HG02840 (cell line): ENCODE data around the gene TSPAN3.
A peak's percentile ranks its signal among the peaks of the same experiment; 100 is the strongest.

Source experiments
- ATAC-seq: cut with Tn5 transposase; IDR thresholded peaks from one replicate; pipeline ENCODE4 v1.9.1; 2021; ENCODE audit warnings: mild to moderate bottlenecking, moderate library complexity, moderate number of reproducible peaks; ENCODE audit not compliant: unreplicated experiment, low FRiP score

Gene TSPAN3

GRCh38 chr15:77085297-77085696 is 14.4 kb upstream of the TSPAN3 start:
- no peak for ATAC-seq

GRCh38 chr15:77084436-77084835 is 13.5 kb upstream of the TSPAN3 start:
- no peak for ATAC-seq

DNA sequence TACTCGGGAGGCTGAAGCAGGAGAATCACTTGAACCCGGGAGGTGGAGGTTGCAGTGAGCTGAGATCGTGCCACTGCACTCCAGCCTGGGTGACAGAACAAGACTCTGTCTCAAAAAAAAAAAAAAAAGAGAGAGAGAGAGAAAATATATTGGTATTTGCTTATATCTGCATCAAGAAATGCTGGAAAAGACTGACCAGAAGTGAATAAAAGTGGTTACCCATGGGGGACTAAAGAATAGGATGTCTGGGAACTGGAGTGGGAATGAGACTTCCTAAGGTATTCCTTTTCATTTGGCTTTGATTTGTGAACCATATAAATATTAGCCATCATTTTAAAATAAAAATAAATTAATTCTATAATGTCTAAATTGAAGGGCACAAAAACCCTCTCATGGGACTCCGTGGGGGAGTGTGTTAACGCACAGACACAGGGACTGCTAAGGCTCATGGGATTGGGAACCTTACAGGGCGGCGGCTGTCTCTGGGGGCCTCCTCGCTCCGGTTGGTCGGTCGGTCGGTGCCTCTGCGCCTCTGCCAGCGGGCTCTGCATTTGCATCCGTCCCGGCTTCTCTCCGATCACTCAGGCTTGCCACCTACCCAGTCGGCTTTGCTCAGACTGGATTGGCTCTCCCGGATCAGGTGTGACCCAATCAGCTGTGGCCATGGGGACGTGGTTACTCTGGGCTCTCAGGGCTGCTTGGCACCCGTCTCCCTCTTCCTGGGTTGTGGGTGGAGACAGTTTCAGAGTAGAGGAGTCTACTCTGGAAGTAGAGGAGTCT is 12.7 kb upstream of the TSPAN3 start:
- ATAC-seq = peak; percentile 75

DNA sequence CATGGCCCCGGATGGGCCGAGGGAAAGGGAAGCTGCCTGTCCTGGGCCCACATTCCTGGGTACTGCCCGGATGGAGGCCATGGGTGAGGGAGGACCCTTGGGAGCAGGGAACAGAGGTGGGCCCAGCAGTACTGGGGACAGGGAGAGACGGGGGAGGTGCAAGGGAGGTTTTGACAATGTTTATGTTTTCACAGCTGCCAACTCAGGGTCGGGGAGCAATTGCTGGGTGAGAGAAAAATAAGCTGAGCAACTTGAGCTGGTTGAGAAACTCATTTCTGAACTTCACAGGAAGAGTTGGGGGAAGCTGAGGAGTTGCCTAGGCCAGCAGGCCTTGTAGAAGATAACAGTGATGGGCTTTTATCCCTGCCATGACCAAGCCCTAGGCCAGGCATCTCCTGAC is 11.1 kb upstream of the TSPAN3 start:
- no peak for ATAC-seq

- ATAC-seq = no peak
Measured at GRCh38 chr15:77076323-77076915, 5.5 kb upstream of the TSPAN3 start.

DNA sequence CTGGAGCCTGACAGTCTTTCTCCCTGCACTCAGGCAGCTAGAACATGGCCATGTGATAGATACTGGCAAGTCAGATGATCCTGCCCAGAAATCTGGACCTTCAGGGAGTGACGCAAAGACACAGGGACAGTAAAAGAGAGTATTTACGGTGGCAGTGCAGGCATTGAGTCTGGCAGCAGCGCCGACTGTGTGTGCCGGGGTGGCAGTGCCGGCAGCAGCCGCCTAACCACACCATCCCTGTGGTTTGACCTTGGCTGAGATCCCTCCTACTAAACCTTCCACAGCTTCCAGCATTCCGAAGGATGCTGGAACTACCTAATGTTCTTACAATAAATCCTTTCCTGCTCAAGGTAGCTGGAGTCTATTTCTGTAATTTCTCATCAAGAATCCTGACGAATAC is 4.6 kb upstream of the TSPAN3 start:
- no peak for ATAC-seq

DNA sequence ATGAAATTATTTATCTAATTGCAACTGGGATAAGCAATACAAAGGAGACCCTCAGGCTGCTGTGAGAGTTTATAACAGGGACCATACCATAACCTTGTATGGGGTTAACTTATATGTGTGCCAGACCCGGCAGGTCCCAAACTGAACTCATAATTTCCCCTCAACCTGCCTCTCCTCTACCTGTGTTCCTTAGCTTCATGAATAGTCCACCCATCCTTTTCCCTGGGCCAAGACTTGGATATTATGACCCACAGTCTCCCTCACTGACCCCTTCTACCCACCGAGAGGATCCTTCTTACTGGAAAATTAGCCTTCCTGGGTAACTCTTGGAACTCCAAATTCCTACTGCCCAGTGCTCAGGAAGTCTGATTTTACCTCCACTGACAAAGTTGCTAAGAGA is 3.4 kb upstream of the TSPAN3 start:
- no peak for ATAC-seq

DNA sequence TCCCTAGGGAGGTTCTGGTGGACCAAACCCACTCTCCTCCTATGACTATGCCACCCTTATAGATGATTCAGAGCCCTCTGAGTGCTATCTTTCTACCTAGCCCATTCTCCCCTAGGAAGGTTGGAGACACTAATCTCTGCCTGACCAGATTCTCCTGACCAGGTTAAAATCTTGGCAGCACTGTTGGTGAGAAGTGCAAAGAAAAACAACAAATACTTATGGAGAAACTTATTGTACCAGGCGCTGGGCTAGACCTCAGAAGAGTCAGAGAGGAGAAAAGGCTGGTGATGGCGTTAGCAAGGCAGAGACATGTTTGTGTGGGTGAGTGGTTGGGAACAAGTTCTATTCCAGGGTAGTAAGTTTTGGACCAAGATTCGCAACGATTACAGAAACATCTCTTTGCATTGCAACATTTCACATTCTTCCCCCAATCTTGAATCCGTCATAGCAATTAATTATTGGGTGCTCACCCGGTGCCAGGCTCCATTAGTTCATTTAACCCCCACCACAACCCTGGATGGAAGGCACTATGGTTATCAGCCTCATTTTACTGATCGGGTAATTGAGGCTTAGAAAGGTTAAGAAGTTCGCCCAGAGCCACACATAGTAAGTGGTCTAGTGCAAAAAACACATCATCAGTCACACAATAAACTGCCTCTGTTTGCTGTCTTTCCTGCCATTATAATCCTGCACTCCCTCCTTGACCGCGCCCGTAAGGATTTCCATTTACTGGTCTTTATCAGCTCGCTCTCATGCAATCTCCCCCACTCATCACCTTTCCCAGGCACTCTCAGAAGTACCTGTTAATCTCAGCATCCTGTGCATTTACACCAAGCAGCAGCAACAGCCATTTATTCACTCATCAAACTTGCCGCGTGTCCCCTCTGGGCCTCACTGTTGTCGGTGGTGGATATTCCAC is 655 bp upstream of the TSPAN3 start:
- ATAC-seq = no peak

GRCh38 chr15:77070180-77070494 is 772 bp downstream of the TSPAN3 start:
- no peak for ATAC-seq

- no peak for ATAC-seq
Measured at GRCh38 chr15:77069521-77070121, 1.3 kb downstream of the TSPAN3 start.

GRCh38 chr15:77068633-77069032 is 2.3 kb downstream of the TSPAN3 start:
- ATAC-seq = no peak

GRCh38 chr15:77067691-77068367 is 3.1 kb downstream of the TSPAN3 start:
- no peak for ATAC-seq

DNA sequence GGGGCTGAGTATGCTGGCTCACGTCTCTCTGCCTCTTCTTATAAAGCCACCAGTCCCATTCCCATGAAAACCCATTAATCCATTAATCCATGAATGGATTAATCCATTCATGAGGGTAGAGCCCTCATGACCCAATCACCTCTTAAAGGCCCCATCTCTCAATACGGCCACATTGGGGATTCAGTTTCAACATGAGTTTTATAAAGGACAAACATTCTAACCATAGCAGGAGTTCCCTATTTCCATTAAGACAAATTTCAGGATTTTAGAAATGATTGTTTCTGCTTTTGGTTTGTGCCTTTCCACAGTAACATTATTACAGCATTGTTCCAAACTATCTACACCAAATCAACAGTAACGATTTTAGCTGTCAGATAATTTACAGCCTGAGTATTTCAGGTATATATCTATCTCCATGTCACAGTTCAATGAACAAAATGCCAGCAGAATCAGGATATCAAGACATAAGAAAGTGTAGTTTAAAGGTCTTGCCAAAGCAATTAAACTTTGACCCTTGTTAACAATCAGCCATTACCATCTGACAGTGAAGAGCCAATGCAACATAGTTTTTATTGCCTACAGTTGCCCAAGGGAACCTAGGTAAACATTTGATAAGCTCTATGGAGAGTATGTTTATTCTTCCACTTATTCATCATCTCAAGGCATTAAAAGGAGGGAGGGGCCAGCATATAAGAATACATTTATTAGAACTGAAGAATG is 3.8 kb downstream of the TSPAN3 start:
- ATAC-seq = no peak

GRCh38 chr15:77064539-77065308 is 6.2 kb downstream of the TSPAN3 start:
- no peak for ATAC-seq

GRCh38 chr15:77064063-77064462 is 6.8 kb downstream of the TSPAN3 start:
- ATAC-seq = no peak

- no peak for ATAC-seq
Measured at GRCh38 chr15:77063249-77063648, 7.7 kb downstream of the TSPAN3 start.

- ATAC-seq = no peak
Measured at GRCh38 chr15:77060546-77060945, 10.4 kb downstream of the TSPAN3 start.

- no peak for ATAC-seq
Measured at GRCh38 chr15:77059786-77060361, 11.0 kb downstream of the TSPAN3 start.

- ATAC-seq = no peak
Measured at GRCh38 chr15:77058468-77058867, 12.4 kb downstream of the TSPAN3 start.
